Activated B cell treated with CpG ODN at 0.5 μM for 24 hours (primary cell): ENCODE results near the gene MAP4K1. TPM values are rescaled to one million over a fixed set of nuclear protein-coding genes. Genes with fewer than 3 reads are reported as not detected.
A peak's percentile ranks its signal among the peaks of the same experiment; 100 is the strongest.

Experiments
- ATAC-seq: fragments of 200-7000 bp; cut with Tn5 transposase; one replicate; pipeline ENCODE4 v1.10.0; 2021; ENCODE audit warnings: low read depth, mild to moderate bottlenecking, moderate library complexity
- CTCF ChIA-PET: fragments of 350-600 bp; sonication (Branson Sonifier 250); formaldehyde crosslinking; loops from one replicate; lab custom pipeline; 2021; ENCODE audit warnings: antibody characterized with exemption; lab: Charles Lee
- POLR2A ChIA-PET: fragments of 350-600 bp; sonication (Branson Sonifier 250); formaldehyde crosslinking; loops from one replicate; lab custom pipeline; 2021; ENCODE audit warnings: antibody characterized with exemption; lab: Charles Lee
- DNase-seq: peaks from one replicate; pipeline ENCODE4 v3.0.0; 2022
- H3K27ac Mint-ChIP-seq: one replicate; pipeline ENCODE4 v1.8.0; 2020; ENCODE audit warnings: mixed read lengths
- H3K27me3 Mint-ChIP-seq: one replicate; pipeline ENCODE4 v1.8.0; 2021; ENCODE audit warnings: mixed read lengths
- H3K36me3 Mint-ChIP-seq: one replicate; pipeline ENCODE4 v1.8.0; 2021; ENCODE audit warnings: low read depth, mixed read lengths
- H3K4me1 Mint-ChIP-seq: one replicate; pipeline ENCODE4 v1.8.0; 2021; ENCODE audit warnings: mixed read lengths
- H3K4me3 Mint-ChIP-seq: one replicate; pipeline ENCODE4 v1.8.0; 2020; ENCODE audit warnings: mild to moderate bottlenecking, mixed read lengths
- H3K9me3 Mint-ChIP-seq: one replicate; pipeline ENCODE4 v1.8.0; 2020; ENCODE audit warnings: mixed read lengths
- CTCF ChIP-seq: fragments of 200-600 bp; IDR thresholded peaks from one replicate; pipeline ENCODE4 v1.8.0; 2022; ENCODE audit warnings: antibody characterized with exemption, mild to moderate bottlenecking
- intact Hi-C: fragments of 100-400 bp; cut with micrococcal nuclease; formaldehyde crosslinking; loops from one replicate; pipeline ENCODE4 v1.15.1; 2024
- total RNA-seq: library from RNA; stranded (reverse); gene quantifications from 2 replicates; pipeline ENCODE4 v1.2.3, GENCODE V29; 2022

MAP4K1 gene
- total RNA-seq, 1 donor from 2014 or later = 379 TPM

- H3K9me3 Mint-ChIP-seq = no peaks in the 10 kb centered on the region
- peaks cover 46% of the 10 kb centered on the region for H3K4me1 Mint-ChIP-seq
- ChIA-PET CTCF (interaction anchor here (0.8 to 2.1 kb wide), 6 partner anchors 11 to 283 kb away, joined by 3 to 10 read pairs (median 3); partner anchors contain the start of gene FAM98C), POLR2A (interaction anchor here (0.6 to 4.2 kb wide), 21 partner anchors 20 to 1173 kb away, joined by 3 to 21 read pairs (median 4); partner anchors contain the start of genes ECH1, EIF3K, FAM98C and MAP4K1)
- H3K27me3 Mint-ChIP-seq = no peaks in the 10 kb centered on the region
- ATAC-seq (no peak), DNase-seq (no peak)
- peak overlapping the region; percentile 71 for H3K27ac Mint-ChIP-seq
- H3K4me3 Mint-ChIP-seq = peak overlapping the region; percentile 95
- H3K36me3 Mint-ChIP-seq = peaks cover 13% of the 10 kb centered on the region
- no peak for TF ChIP-seq CTCF
- intact Hi-C loops = loop anchor here (1.0 to 5.0 kb wide), 8 partner anchors 11 to 282 kb away; partner anchors contain the start of genes ECH1, EIF3K, MRPS12 and SARS2
Observed at GRCh38 chr19:38647966-38648768, 30.4 kb upstream of the MAP4K1 start.

DNA sequence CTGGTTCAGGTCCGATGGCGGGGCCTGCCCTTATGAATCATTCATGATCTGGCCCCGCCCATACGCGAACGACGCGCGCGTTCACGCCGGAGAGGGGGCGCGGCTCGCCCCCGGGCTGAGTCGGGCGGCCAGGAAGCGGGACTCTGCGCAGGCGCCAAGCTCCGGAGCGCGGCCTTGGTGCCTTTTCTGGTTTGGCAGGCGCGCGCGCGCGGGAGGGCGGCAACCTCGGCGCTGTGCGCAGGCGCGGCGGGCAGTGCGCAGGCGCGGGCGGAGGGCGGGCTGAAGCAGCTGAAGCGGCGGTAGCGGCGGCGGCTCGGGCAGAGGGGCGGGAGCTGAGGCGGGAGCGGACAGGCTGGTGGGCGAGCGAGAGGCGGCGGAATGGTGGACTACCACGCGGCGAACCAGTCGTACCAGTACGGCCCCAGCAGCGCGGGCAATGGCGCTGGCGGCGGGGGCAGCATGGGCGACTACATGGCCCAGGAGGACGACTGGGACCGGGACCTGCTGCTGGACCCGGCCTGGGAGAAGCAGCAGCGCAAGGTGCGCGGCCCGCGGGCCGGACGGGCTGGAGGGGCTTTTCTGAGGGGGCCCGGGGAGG lies 29.7 kb upstream of the MAP4K1 start, which contains the start of gene ACTN4:
TSS of gene ACTN4 (plus strand) at position 282 of the 598 bp plus-strand sequence. CDS start at position 379, 97 bp downstream.
- peak; percentile 91 for ATAC-seq

DNA sequence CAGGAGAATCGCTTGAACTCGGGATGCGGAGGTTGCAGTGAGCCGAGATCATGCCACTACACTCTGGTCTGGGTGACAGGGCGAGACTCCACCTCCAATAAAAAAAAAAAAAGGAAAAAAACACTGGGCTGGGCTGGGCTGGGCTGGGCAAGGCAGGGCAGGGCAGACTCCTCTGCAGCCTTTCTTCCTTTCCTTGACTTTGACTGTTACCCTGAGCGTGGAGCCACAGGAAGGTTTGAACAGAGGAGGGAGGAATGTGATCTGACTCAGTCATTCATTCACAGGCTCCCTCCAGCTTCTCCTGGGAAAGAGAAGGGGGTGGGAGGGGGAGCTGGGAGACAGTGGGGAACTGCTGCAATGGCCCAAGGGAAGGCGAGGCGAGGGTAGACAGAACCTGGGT lies 27.0 kb upstream of the MAP4K1 start:
- POLR2A ChIA-PET = interaction anchor here (1.0 kb wide), 1 partner anchor 27 kb away, joined by 3 read pairs; the partner anchor contains the start of gene MAP4K1
- no peaks in the 10 kb centered on the region for H3K9me3 Mint-ChIP-seq
- DNase-seq (no peak), ATAC-seq (no peak)
- no peak overlapping the region for H3K4me3 Mint-ChIP-seq
- no peak overlapping the region for H3K27ac Mint-ChIP-seq
- peaks cover 24% of the 10 kb centered on the region for H3K4me1 Mint-ChIP-seq
- CTCF ChIA-PET = no interaction called here
- TF ChIP-seq CTCF = no peak
- intact Hi-C loops = loop anchor here (5.0 kb wide), 1 partner anchor 38 kb away; no protein-coding TSS in a partner anchor
- no peaks in the 10 kb centered on the region for H3K27me3 Mint-ChIP-seq
- H3K36me3 Mint-ChIP-seq = peaks cover 11% of the 10 kb centered on the region

More for the DNA sequence above, 29.7 kb upstream of the MAP4K1 start, which contains the start of gene ACTN4:
- Mint-ChIP-seq H3K36me3 (peaks cover 13% of the 10 kb centered on the region), H3K4me3 (peak within 1 kb of the TSS; percentile 95), H3K9me3 (no peaks in the 10 kb centered on the region), H3K4me1 (peaks cover 42% of the 10 kb centered on the region), H3K27ac (peak within 1 kb of the TSS; percentile 82), H3K27me3 (no peaks in the 10 kb centered on the region)
- no peak for TF ChIP-seq CTCF
- ChIA-PET CTCF (interaction anchor here (0.8 to 2.1 kb wide), 5 partner anchors 11 to 284 kb away, joined by 3 to 10 read pairs (median 3); partner anchors contain the start of gene FAM98C), POLR2A (interaction anchor here (0.5 to 4.2 kb wide), 27 partner anchors 9 to 1756 kb away, joined by 3 to 21 read pairs (median 4); partner anchors contain the start of genes ECH1, EIF3K, FAM98C and MAP4K1)
- intact Hi-C loops = loop anchor here (1.0 to 5.0 kb wide), 7 partner anchors 10 to 283 kb away; partner anchors contain the start of genes ECH1, EIF3K, MRPS12 and SARS2
- peak; percentile 100 for DNase-seq

DNA sequence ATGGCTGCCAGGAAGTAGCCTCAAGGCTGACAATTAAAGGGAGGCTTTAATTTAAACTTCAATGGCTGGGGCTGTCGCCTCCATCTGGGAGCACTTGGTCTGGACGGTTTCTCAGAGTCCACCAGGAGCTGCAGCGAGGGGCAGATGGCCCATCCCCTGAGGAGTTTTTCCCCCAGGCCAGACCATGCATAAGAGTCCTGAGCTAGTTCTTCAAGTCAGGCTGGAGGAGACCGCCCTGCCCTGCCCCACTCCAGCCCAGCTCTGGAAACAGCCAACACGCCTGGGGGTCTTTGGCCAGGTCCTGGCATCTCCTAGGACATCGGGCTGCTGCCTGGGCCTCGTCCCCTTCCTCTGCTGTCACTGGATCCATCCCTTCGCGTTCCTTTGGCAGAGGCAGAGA lies 24.4 kb upstream of the MAP4K1 start:
- no peak for TF ChIP-seq CTCF
- Mint-ChIP-seq H3K4me3 (no peak overlapping the region), H3K27ac (no peak overlapping the region)

More for the DNA sequence above, 24.4 kb upstream of the MAP4K1 start:
- Mint-ChIP-seq H3K36me3 (peaks cover 2% of the 10 kb centered on the region), H3K4me1 (peaks cover 12% of the 10 kb centered on the region), H3K9me3 (no peaks in the 10 kb centered on the region), H3K27me3 (no peaks in the 10 kb centered on the region)
- intact Hi-C loops = no loop called here
- ChIA-PET CTCF (no interaction called here), POLR2A (interaction anchor here (0.7 to 1.3 kb wide), 3 partner anchors 23 to 253 kb away, joined by 3 to 6 read pairs (median 4); partner anchors contain the start of gene EIF3K)
- ATAC-seq (no peak), DNase-seq (no peak)
